Prostate gland (tissue), 2 donors: Measurements from ENCODE around the gene CGNL1.

Experiments
- CTCF ChIP-seq, 4 experiments: fragments of 200-600 bp in 2 of 4; fragments of 450-650 bp in 2 of 4; sonication (generic) in 2 of 4; IDR thresholded peaks; 1 replicate in 3 of 4; 2 replicates in 1 of 4; pipeline ENCODE4 v1.5.1; 2016 to 2019; ENCODE audit warnings: antibody characterized with exemption in 4 of 4, mild to moderate bottlenecking in 2 of 4, moderate library complexity in 2 of 4
- POLR2A ChIP-seq: fragments of 450-650 bp; IDR thresholded peaks from one replicate; pipeline ENCODE4 v1.6.1; 2016; ENCODE audit warnings: antibody characterized with exemption, mild to moderate bottlenecking
- POLR2AphosphoS5 ChIP-seq: sonication (generic); formaldehyde crosslinking; IDR thresholded peaks from one replicate; pipeline ENCODE4 v1.6.1; 2017; ENCODE audit warnings: antibody characterized with exemption

GRCh38 chr15:57548835-57549234 is 172.5 kb downstream of the CGNL1 start:
- TF ChIP-seq CTCF (IDR thresholded peaks at IDR 0.05): no peak
- no peak for TF ChIP-seq POLR2A
- TF ChIP-seq POLR2AphosphoS5: peak; percentile 32
